Hepatocyte (in vitro differentiated cells): ENCODE data around the gene PLPP6.

Experiments used
- EZH2 ChIP-seq: fragments of 200-600 bp; sonication (generic); IDR thresholded peaks from 2 replicates; pipeline ENCODE4 v1.6.1; 2016; ENCODE audit warnings: antibody characterized with exemption, mild to moderate bottlenecking, borderline replicate concordance
- TF ChIP-seq, protein P1 (sequence below): fragments of 200-600 bp; sonication (generic); IDR thresholded peaks from 2 replicates; pipeline ENCODE4 v1.5.1; 2016; ENCODE audit warnings: antibody characterized with exemption, mild to moderate bottlenecking; ENCODE audit not compliant: poor library complexity

DNA sequence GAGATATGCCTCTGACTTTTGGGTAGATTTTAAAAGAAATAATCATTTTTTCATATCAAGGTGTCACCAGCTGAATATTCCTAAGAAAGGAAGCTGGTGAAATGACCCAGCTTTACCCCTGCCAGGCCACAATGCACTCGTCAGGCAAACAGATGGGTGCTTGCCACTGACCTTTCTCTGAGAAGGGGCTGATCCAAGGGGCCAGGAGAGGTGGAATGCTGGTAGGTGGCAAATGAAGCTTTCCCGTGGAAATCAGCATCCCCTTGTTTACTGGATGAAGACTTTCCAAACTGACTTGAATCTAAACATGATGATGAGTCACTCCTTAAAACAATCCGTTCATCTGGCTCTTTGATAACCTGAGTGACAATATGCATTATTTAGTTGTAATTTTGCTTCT is 44.3 kb upstream of the PLPP6 start:
- TF ChIP-seq, protein P1, sequence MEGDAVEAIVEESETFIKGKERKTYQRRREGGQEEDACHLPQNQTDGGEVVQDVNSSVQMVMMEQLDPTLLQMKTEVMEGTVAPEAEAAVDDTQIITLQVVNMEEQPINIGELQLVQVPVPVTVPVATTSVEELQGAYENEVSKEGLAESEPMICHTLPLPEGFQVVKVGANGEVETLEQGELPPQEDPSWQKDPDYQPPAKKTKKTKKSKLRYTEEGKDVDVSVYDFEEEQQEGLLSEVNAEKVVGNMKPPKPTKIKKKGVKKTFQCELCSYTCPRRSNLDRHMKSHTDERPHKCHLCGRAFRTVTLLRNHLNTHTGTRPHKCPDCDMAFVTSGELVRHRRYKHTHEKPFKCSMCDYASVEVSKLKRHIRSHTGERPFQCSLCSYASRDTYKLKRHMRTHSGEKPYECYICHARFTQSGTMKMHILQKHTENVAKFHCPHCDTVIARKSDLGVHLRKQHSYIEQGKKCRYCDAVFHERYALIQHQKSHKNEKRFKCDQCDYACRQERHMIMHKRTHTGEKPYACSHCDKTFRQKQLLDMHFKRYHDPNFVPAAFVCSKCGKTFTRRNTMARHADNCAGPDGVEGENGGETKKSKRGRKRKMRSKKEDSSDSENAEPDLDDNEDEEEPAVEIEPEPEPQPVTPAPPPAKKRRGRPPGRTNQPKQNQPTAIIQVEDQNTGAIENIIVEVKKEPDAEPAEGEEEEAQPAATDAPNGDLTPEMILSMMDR, result no peak
- no peak for TF ChIP-seq EZH2
